Measurements from ENCODE around the gene UGT1A8.

Gene UGT1A8

GRCh38 chr2:233779722-233780121 is 162.3 kb downstream of the UGT1A8 start:
- Mint-ChIP-seq H3K4me3 (no peak overlapping the region), H3K9me3 (peaks cover 10% of the 10 kb centered on the region), H3K4me1 (no peaks in the 10 kb centered on the region), H3K36me3 (peaks cover 2% of the 10 kb centered on the region), H3K27me3 (peaks cover 18% of the 10 kb centered on the region), H3K27ac (no peak overlapping the region)

GRCh38 chr2:233780771-233781170 is 163.3 kb downstream of the UGT1A8 start:
- Mint-ChIP-seq H3K27ac (no peak overlapping the region), H3K36me3 (peaks cover 2% of the 10 kb centered on the region), H3K4me3 (no peak overlapping the region), H3K4me1 (no peaks in the 10 kb centered on the region), H3K9me3 (peaks cover 10% of the 10 kb centered on the region), H3K27me3 (peaks cover 20% of the 10 kb centered on the region)

- Mint-ChIP-seq H3K27ac (no peak overlapping the region), H3K27me3 (peaks cover 7% of the 10 kb centered on the region), H3K36me3 (no peaks in the 10 kb centered on the region), H3K4me1 (no peaks in the 10 kb centered on the region), H3K9me3 (no peaks in the 10 kb centered on the region), H3K4me3 (no peak overlapping the region)
Measured at GRCh38 chr2:233789554-233789953, 172.1 kb downstream of the UGT1A8 start.

- Mint-ChIP-seq H3K4me1 (no peaks in the 10 kb centered on the region), H3K27me3 (peaks cover 1% of the 10 kb centered on the region), H3K36me3 (no peaks in the 10 kb centered on the region), H3K27ac (no peak overlapping the region), H3K4me3 (no peak overlapping the region), H3K9me3 (no peaks in the 10 kb centered on the region)
Measured at GRCh38 chr2:233791151-233791882, 173.9 kb downstream of the UGT1A8 start.

- Mint-ChIP-seq H3K36me3 (no peaks in the 10 kb centered on the region), H3K9me3 (no peaks in the 10 kb centered on the region), H3K4me1 (no peaks in the 10 kb centered on the region), H3K4me3 (no peak overlapping the region), H3K27ac (no peak overlapping the region), H3K27me3 (no peaks in the 10 kb centered on the region)
Measured at GRCh38 chr2:233791883-233792329, 174.5 kb downstream of the UGT1A8 start.

GRCh38 chr2:233792720-233793119 is 175.3 kb downstream of the UGT1A8 start:
- H3K9me3 Mint-ChIP-seq, result no peaks in the 10 kb centered on the region
- no peaks in the 10 kb centered on the region for H3K27me3 Mint-ChIP-seq
- no peaks in the 10 kb centered on the region for H3K4me1 Mint-ChIP-seq
- H3K36me3 Mint-ChIP-seq, result no peaks in the 10 kb centered on the region
- no peak overlapping the region for H3K4me3 Mint-ChIP-seq
- no peak overlapping the region for H3K27ac Mint-ChIP-seq

- H3K4me3 Mint-ChIP-seq, result no peak overlapping the region
- no peaks in the 10 kb centered on the region for H3K4me1 Mint-ChIP-seq
- H3K36me3 Mint-ChIP-seq, result no peaks in the 10 kb centered on the region
- no peaks in the 10 kb centered on the region for H3K27me3 Mint-ChIP-seq
- H3K9me3 Mint-ChIP-seq, result no peaks in the 10 kb centered on the region
- no peak overlapping the region for H3K27ac Mint-ChIP-seq
Measured at GRCh38 chr2:233793465-233794127, 176.2 kb downstream of the UGT1A8 start.

- Mint-ChIP-seq H3K27ac (no peak overlapping the region), H3K27me3 (no peaks in the 10 kb centered on the region), H3K4me1 (no peaks in the 10 kb centered on the region), H3K9me3 (no peaks in the 10 kb centered on the region), H3K4me3 (no peak overlapping the region), H3K36me3 (no peaks in the 10 kb centered on the region)
Measured at GRCh38 chr2:233794128-233794658, 176.8 kb downstream of the UGT1A8 start.

GRCh38 chr2:233795735-233796171 is 178.3 kb downstream of the UGT1A8 start:
- Mint-ChIP-seq H3K4me1 (no peaks in the 10 kb centered on the region), H3K27ac (no peak overlapping the region), H3K9me3 (peaks cover 4% of the 10 kb centered on the region), H3K27me3 (no peaks in the 10 kb centered on the region), H3K4me3 (no peak overlapping the region), H3K36me3 (no peaks in the 10 kb centered on the region)

GRCh38 chr2:233796254-233796653 is 178.8 kb downstream of the UGT1A8 start:
- H3K27me3 Mint-ChIP-seq, result no peaks in the 10 kb centered on the region
- peaks cover 4% of the 10 kb centered on the region for H3K9me3 Mint-ChIP-seq
- H3K4me1 Mint-ChIP-seq, result no peaks in the 10 kb centered on the region
- no peaks in the 10 kb centered on the region for H3K36me3 Mint-ChIP-seq
- no peak overlapping the region for H3K27ac Mint-ChIP-seq
- no peak overlapping the region for H3K4me3 Mint-ChIP-seq

GRCh38 chr2:233798335-233799086 is 181.1 kb downstream of the UGT1A8 start:
- Mint-ChIP-seq H3K9me3 (peaks cover 4% of the 10 kb centered on the region), H3K4me3 (no peak overlapping the region), H3K27me3 (peaks cover 5% of the 10 kb centered on the region), H3K4me1 (no peaks in the 10 kb centered on the region), H3K36me3 (no peaks in the 10 kb centered on the region), H3K27ac (no peak overlapping the region)

GRCh38 chr2:233799087-233799665 is 181.7 kb downstream of the UGT1A8 start:
- peaks cover 4% of the 10 kb centered on the region for H3K9me3 Mint-ChIP-seq
- no peak overlapping the region for H3K27ac Mint-ChIP-seq
- H3K4me3 Mint-ChIP-seq, result no peak overlapping the region
- no peaks in the 10 kb centered on the region for H3K4me1 Mint-ChIP-seq
- H3K27me3 Mint-ChIP-seq, result peaks cover 5% of the 10 kb centered on the region
- H3K36me3 Mint-ChIP-seq, result no peaks in the 10 kb centered on the region

GRCh38 chr2:233799716-233800115 is 182.3 kb downstream of the UGT1A8 start:
- H3K4me3 Mint-ChIP-seq, result no peak overlapping the region
- H3K4me1 Mint-ChIP-seq, result no peaks in the 10 kb centered on the region
- peaks cover 5% of the 10 kb centered on the region for H3K27me3 Mint-ChIP-seq
- no peaks in the 10 kb centered on the region for H3K36me3 Mint-ChIP-seq
- H3K27ac Mint-ChIP-seq, result no peak overlapping the region
- peaks cover 4% of the 10 kb centered on the region for H3K9me3 Mint-ChIP-seq

- Mint-ChIP-seq H3K9me3 (peaks cover 4% of the 10 kb centered on the region), H3K4me3 (no peak overlapping the region), H3K27ac (no peak overlapping the region), H3K4me1 (no peaks in the 10 kb centered on the region), H3K36me3 (no peaks in the 10 kb centered on the region), H3K27me3 (peaks cover 5% of the 10 kb centered on the region)
Measured at GRCh38 chr2:233800208-233800607, 182.8 kb downstream of the UGT1A8 start.

- H3K27me3 Mint-ChIP-seq, result peaks cover 5% of the 10 kb centered on the region
- no peak overlapping the region for H3K4me3 Mint-ChIP-seq
- H3K36me3 Mint-ChIP-seq, result no peaks in the 10 kb centered on the region
- no peaks in the 10 kb centered on the region for H3K4me1 Mint-ChIP-seq
- H3K9me3 Mint-ChIP-seq, result peaks cover 4% of the 10 kb centered on the region
- H3K27ac Mint-ChIP-seq, result no peak overlapping the region
Measured at GRCh38 chr2:233801357-233802131, 184.1 kb downstream of the UGT1A8 start.

All from activated naive CD4-positive, alpha-beta T cell treated with anti-CD3 and anti-CD28 coated beads, Interleukin-2, amount 50 U/mL, for 24 hours (primary cell).